Endothelial cell of umbilical vein (primary cell): ENCODE data around the gene CFAP61. TPM values are rescaled to one million over a fixed set of nuclear protein-coding genes. Genes with fewer than 3 reads are reported as not detected.

Source experiments
- BruUV-seq: library from RNA; stranded (reverse); fragments of 400-500 nt; replicated peaks from 2 replicates; lab custom pipeline; 2021; lab: Mats Ljungman, UMichigan
- CTCF ChIA-PET: fragments of 300-600, 350-600 bp; sonication (Branson Sonifier 250); formaldehyde crosslinking; loops from one replicate; lab custom pipeline; 2021; ENCODE audit warnings: antibody characterized with exemption, inconsistent platforms; lab: Charles Lee
- POLR2A ChIA-PET: fragments of 300-600, 350-600 bp; sonication (Branson Sonifier 250); formaldehyde crosslinking; loops from one replicate; lab custom pipeline; 2021; ENCODE audit warnings: antibody characterized with exemption, inconsistent platforms; lab: Charles Lee
- DNase-seq: peaks from one replicate; pipeline ENCODE4 v3.0.0-alpha.2; 2011; ENCODE audit warnings: low read depth, low spot score
- FAIRE-seq: peaks from 2 replicates; lab custom pipeline; 2011; peaks lifted over from hg19 to GRCh38; lab: Jason Lieb, UNC
- H2AFZ ChIP-seq: 2 replicates; pipeline ENCODE4 v1.6.0; 2012; ENCODE audit warnings: low read depth, low read length, control low read depth, inconsistent platforms
- H3K27ac ChIP-seq: 2 replicates; pipeline ENCODE4 v1.5.1; 2011; ENCODE audit warnings: low read depth, mild to moderate bottlenecking, control low read depth, low read length, moderate library complexity; ENCODE audit not compliant: insufficient read depth
- H3K27me3 ChIP-seq, 2 experiments: 2 replicates each; pipeline versions ENCODE4 v1.6.0 to v1.6.1; 2011; ENCODE audit warnings: low read length in 2 of 2, mixed read lengths in 1 of 2; ENCODE audit not compliant: control insufficient read depth in 2 of 2, insufficient read depth in 2 of 2
- H3K36me3 ChIP-seq, 2 experiments: 2 replicates in 1 of 2; 3 replicates in 1 of 2; pipeline ENCODE4 v1.5.1; 2011; ENCODE audit warnings: low read length in 2 of 2, mild to moderate bottlenecking in 1 of 2, moderate library complexity in 1 of 2; ENCODE audit not compliant: control insufficient read depth in 2 of 2, insufficient read depth in 2 of 2; ENCODE audit errors: extremely low read depth in 1 of 2
- H3K4me1 ChIP-seq: 3 replicates; pipeline ENCODE4 v1.5.1; 2011; ENCODE audit warnings: mild to moderate bottlenecking, low read length; ENCODE audit not compliant: control insufficient read depth, insufficient read depth; ENCODE audit errors: extremely low read depth
- H3K4me2 ChIP-seq: 2 replicates; pipeline ENCODE4 v1.6.1; 2011; ENCODE audit warnings: low read length, control low read depth, mixed read lengths; ENCODE audit not compliant: insufficient read depth
- H3K4me3 ChIP-seq, 3 experiments: fragments of 200-600 bp in 1 of 3; sonication (generic), shearing (Covaris generic) in 1 of 3; replicated peaks in 1 of 3; 2 replicates each; pipeline ENCODE4 v1.5.1; 2011 to 2016; ENCODE audit warnings: control low read depth in 3 of 3, low read length in 3 of 3, mild to moderate bottlenecking in 2 of 3, inconsistent platforms in 1 of 3, low read depth in 1 of 3, moderate library complexity in 1 of 3; ENCODE audit not compliant: insufficient read depth in 1 of 3
- H3K79me2 ChIP-seq: 2 replicates; pipeline ENCODE4 v1.6.0; 2012; ENCODE audit warnings: low read length, inconsistent platforms; ENCODE audit not compliant: control insufficient read depth, insufficient read depth
- H3K9ac ChIP-seq: replicated peaks from 2 replicates; pipeline ENCODE3; 2011; ENCODE audit warnings: low read length, control low read depth; ENCODE audit not compliant: insufficient read depth; ENCODE audit errors: extremely low read depth
- H3K9me1 ChIP-seq: replicated peaks from 3 replicates; pipeline ENCODE4 v1.6.0; 2011; ENCODE audit warnings: mild to moderate bottlenecking, low read length; ENCODE audit not compliant: control insufficient read depth, insufficient read depth; ENCODE audit errors: extremely low read depth
- H3K9me3 ChIP-seq: replicated peaks from 2 replicates; pipeline ENCODE4 v1.5.1; 2012; ENCODE audit warnings: low read length, inconsistent platforms; ENCODE audit not compliant: control insufficient read depth, insufficient read depth
- H4K20me1 ChIP-seq: replicated peaks from 2 replicates; pipeline ENCODE3; 2011; ENCODE audit warnings: mild to moderate bottlenecking, low read length; ENCODE audit not compliant: control insufficient read depth, insufficient read depth; ENCODE audit errors: extremely low read depth
- EZH2 ChIP-seq: IDR thresholded peaks from 2 replicates; pipeline ENCODE4 v1.6.1; 2012; ENCODE audit warnings: borderline replicate concordance, low read depth, mild to moderate bottlenecking, moderate library complexity, low read length, inconsistent platforms; ENCODE audit not compliant: severe bottlenecking
- FOS ChIP-seq: IDR thresholded peaks from 2 replicates; pipeline ENCODE4 v1.6.1; 2011; ENCODE audit warnings: mild to moderate bottlenecking, low read length, moderate library complexity, borderline replicate concordance; ENCODE audit not compliant: insufficient read depth
- GATA2 ChIP-seq: IDR thresholded peaks from 2 replicates; pipeline ENCODE4 v1.7.0; 2011; ENCODE audit warnings: low read depth, mild to moderate bottlenecking, moderate library complexity, mixed read lengths, low read length; ENCODE audit not compliant: insufficient read length, insufficient read depth
- JUN ChIP-seq: IDR thresholded peaks from 2 replicates; pipeline ENCODE4 v1.6.1; 2011; ENCODE audit warnings: borderline replicate concordance, low read depth; ENCODE audit not compliant: insufficient read length, insufficient read depth
- MYC ChIP-seq: IDR thresholded peaks from one replicate; pipeline ENCODE4 v1.6.1; 2011; ENCODE audit warnings: mild to moderate bottlenecking, low read depth, low read length
- POLR2A ChIP-seq: IDR thresholded peaks from 2 replicates; pipeline ENCODE4 v1.6.1; 2012; ENCODE audit warnings: low read depth, mild to moderate bottlenecking, control low read depth, low read length
- POLR2AphosphoS5 ChIP-seq: IDR thresholded peaks from 2 replicates; pipeline ENCODE4 v1.6.1; 2012; ENCODE audit warnings: low read depth, mild to moderate bottlenecking, control low read depth, low read length, moderate library complexity; ENCODE audit not compliant: insufficient read depth
- dilution Hi-C: fragments of 300-500 bp; cut with MboI; formaldehyde crosslinking; loops from one replicate; pipeline ENCODE4 v1.15.0; 2019; ENCODE audit warnings: low sequenced_read_pairs; ENCODE audit not compliant: extremely low pct_ligation_motif_present
- intact Hi-C: fragments of 100-400 bp; cut with micrococcal nuclease; formaldehyde crosslinking; loops from one replicate; pipeline ENCODE4 v1.10.0; 2022
- polyA plus RNA-seq, 4 experiments: library from polyadenylated mRNA; depleted of rRNA in 3 of 4; stranded (reverse) in 3 of 4; unstranded in 1 of 4; fragments of >200 nt; gene quantifications; 2 replicates each; pipeline versions ENCODE4 v1.2.1 to v1.2.3, GENCODE V29; 2011 to 2012; ENCODE audit warnings: missing spikeins in 1 of 4
- total RNA-seq: library from RNA; stranded (reverse); gene quantifications from 2 replicates; pipeline ENCODE4 v1.2.3, GENCODE V29; 2021
- TF ChIP-seq, protein P1 (sequence below): IDR thresholded peaks from 2 replicates; pipeline ENCODE4 v1.6.1; 2011; ENCODE audit not compliant: insufficient read depth, insufficient read length
- TF ChIP-seq, protein P2 (sequence below), 2 donors: IDR thresholded peaks; 1 replicate in 1 of 2; 2 replicates in 1 of 2; pipeline ENCODE4 v1.5.1; 2011; ENCODE audit warnings: low read length in 2 of 2, mild to moderate bottlenecking in 2 of 2, moderate library complexity in 2 of 2, control low read depth in 1 of 2, inconsistent platforms in 1 of 2, low read depth in 1 of 2; ENCODE audit not compliant: insufficient read depth in 1 of 2; ENCODE audit errors: extremely low read depth in 1 of 2

The CFAP61 gene
- total and polyA plus RNA-seq, 2 donors (not counting 3 experiments of a cell fraction or from before 2014, with no cell fraction given), result not detected

DNA sequence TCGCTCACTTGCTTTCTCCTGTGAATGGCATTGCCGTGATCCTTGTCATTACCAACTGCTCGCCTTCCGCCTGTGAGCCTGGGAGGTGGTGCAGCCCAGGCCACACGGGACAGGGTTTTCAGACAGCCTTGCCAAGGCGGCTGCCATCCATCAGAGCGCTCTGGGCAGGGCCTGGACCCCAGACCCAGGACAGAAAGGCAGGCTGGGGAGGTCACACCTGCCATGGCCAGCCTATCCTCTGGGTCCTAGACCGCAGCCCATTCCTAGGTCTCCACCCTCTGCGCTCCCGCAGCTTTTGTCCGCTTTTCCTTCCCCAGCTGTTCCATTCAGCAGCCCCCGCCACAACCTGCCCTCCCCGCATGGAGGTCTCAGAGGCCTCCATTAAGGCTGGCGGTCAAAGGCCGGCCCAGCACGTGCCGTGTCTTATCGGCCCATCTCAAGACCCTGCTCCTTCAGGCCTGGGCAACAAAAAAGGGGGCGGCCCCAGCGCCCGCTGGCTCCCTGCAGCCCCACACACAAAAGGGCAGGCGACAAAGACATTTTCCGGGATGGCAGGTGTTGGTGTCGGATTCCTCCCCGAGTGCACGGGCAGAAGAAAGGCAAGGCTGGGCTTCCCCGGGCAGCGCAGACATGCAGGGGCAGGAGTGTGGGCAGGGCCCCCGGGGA, 343.7 kb downstream of the CFAP61 start:
- dilution Hi-C loops (no loop called here), intact Hi-C loops (no loop called here)
- no peaks in the 10 kb centered on the region for H3K79me2 ChIP-seq
- H3K9me1 ChIP-seq, result no peaks in the 10 kb centered on the region
- ChIA-PET CTCF (no interaction called here), POLR2A (no interaction called here)
- no peak overlapping the region for H3K4me2 ChIP-seq
- H3K4me3 ChIP-seq, result no peak overlapping the region
- no peak for FAIRE-seq
- H3K9ac ChIP-seq, result no peak overlapping the region
- no peak overlapping the region for H2AFZ ChIP-seq
- DNase-seq, result no peak
- H3K4me1 ChIP-seq, result no peaks in the 10 kb centered on the region
- no peaks in the 10 kb centered on the region for H4K20me1 ChIP-seq
- H3K9me3 ChIP-seq, result no peaks in the 10 kb centered on the region
- BruUV-seq, result no TSS peak
- no peaks in the 10 kb centered on the region for H3K27me3 ChIP-seq
- H3K36me3 ChIP-seq, result peaks cover 0 to 16% of the 10 kb centered on the region in 2 experiments
- TF ChIP-seq, protein P1, sequence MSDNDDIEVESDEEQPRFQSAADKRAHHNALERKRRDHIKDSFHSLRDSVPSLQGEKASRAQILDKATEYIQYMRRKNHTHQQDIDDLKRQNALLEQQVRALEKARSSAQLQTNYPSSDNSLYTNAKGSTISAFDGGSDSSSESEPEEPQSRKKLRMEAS, result no peak
- TF ChIP-seq JUN, result no peak
- TF ChIP-seq FOS, result no peak
- no peak for TF ChIP-seq GATA2
- no peak for TF ChIP-seq POLR2AphosphoS5
- TF ChIP-seq, protein P2, sequence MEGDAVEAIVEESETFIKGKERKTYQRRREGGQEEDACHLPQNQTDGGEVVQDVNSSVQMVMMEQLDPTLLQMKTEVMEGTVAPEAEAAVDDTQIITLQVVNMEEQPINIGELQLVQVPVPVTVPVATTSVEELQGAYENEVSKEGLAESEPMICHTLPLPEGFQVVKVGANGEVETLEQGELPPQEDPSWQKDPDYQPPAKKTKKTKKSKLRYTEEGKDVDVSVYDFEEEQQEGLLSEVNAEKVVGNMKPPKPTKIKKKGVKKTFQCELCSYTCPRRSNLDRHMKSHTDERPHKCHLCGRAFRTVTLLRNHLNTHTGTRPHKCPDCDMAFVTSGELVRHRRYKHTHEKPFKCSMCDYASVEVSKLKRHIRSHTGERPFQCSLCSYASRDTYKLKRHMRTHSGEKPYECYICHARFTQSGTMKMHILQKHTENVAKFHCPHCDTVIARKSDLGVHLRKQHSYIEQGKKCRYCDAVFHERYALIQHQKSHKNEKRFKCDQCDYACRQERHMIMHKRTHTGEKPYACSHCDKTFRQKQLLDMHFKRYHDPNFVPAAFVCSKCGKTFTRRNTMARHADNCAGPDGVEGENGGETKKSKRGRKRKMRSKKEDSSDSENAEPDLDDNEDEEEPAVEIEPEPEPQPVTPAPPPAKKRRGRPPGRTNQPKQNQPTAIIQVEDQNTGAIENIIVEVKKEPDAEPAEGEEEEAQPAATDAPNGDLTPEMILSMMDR (IDR thresholded peaks at IDR 0.05; ENCODE audit: extremely low read depth in 1 of 2, insufficient read depth in 1 of 2, low read depth in 1 of 2, low read length in 2 of 2), result no peak
- no peak for TF ChIP-seq EZH2
- no peak for TF ChIP-seq MYC
- TF ChIP-seq POLR2A, result no peak
- no peak overlapping the region for H3K27ac ChIP-seq
